Heart right ventricle (tissue), 16 donors: ENCODE measurements around the gene RNF138. TPM values are rescaled to one million over a fixed set of nuclear protein-coding genes. Genes with fewer than 3 reads are reported as not detected.

Source experiments
- ATAC-seq, 8 donors: fragments of 200-7000 bp; cut with Tn5 transposase; one replicate each; pipeline ENCODE4 v1.9.1; 2020; ENCODE audit warnings: mild to moderate bottlenecking in 8 of 8, moderate library complexity in 8 of 8, moderate number of reproducible peaks in 1 of 8
- DNase-seq, 2 donors: peaks; one replicate each; pipeline ENCODE4 v3.0.0-alpha.2; 2020
- H3K27ac ChIP-seq, 10 donors: fragments of 200-600 bp; sonication (generic) in 2 of 10; one replicate each; pipeline versions ENCODE4 v1.5.0 to v1.8.0; 2020 to 2022; ENCODE audit warnings: mild to moderate bottlenecking in 3 of 10
- H3K27me3 ChIP-seq, 7 donors: fragments of 200-600 bp; one replicate each; pipeline ENCODE4 v1.8.0; 2021 to 2022; ENCODE audit warnings: mild to moderate bottlenecking in 2 of 7
- H3K36me3 ChIP-seq, 9 donors: fragments of 200-600 bp; sonication (generic) in 1 of 9; one replicate each; pipeline versions ENCODE4 v1.5.0 to v1.8.0; 2020 to 2022; ENCODE audit warnings: mild to moderate bottlenecking in 2 of 9
- H3K4me1 ChIP-seq, 9 donors: fragments of 200-600 bp; sonication (generic) in 1 of 9; one replicate each; pipeline versions ENCODE4 v1.5.0 to v1.8.0; 2020 to 2022; ENCODE audit warnings: mild to moderate bottlenecking in 4 of 9
- H3K4me3 ChIP-seq, 10 donors: fragments of 200-600 bp; sonication (generic) in 2 of 10; one replicate each; pipeline versions ENCODE4 v1.5.0 to v1.8.0; 2020 to 2022; ENCODE audit warnings: mild to moderate bottlenecking in 7 of 10, moderate library complexity in 2 of 10
- H3K9me3 ChIP-seq, 11 donors: fragments of 200-600 bp in 10 of 11; sonication (generic) in 2 of 11; one replicate each; pipeline versions ENCODE4 v1.5.0 to v1.8.0; 2013 to 2022; ENCODE audit warnings: mild to moderate bottlenecking in 2 of 11, control low read depth in 1 of 11, moderate library complexity in 1 of 11
- WGBS, 2 donors: extraction: QIAGEN DNeasy Blood & Tissue Kit; methylation state at CpG; one replicate each; pipeline ENCODE4 v1.1.7; 2013; ENCODE audit warnings: inconsistent platforms in 1 of 2; 5-methylcytosine and 5-hydroxymethylcytosine counted together
- intact Hi-C, 10 donors: fragments of 100-400 bp; cut with DNase I; formaldehyde crosslinking; loops; one replicate each; pipeline versions ENCODE4 v1.11.1 to v1.14.2; 2022
- polyA plus RNA-seq, 2 donors: library from polyadenylated mRNA; stranded (reverse); fragments of 200-250 nt; gene quantifications; one replicate each; pipeline ENCODE4 v1.2.3, GENCODE V29; 2013
- total RNA-seq, 10 donors: library from RNA; stranded (reverse); fragmentation: NEBNext Ultra II Directional in 3 of 10; extraction: Animal tissue kit (Norgen Biotek cat#: 25700) in 3 of 10; gene quantifications; one replicate each; pipeline versions ENCODE4 v1.2.1 to v1.2.4, GENCODE V29; 2021 to 2023
- TF ChIP-seq, protein P1 (sequence below), 9 donors: fragments of 200-600 bp; sonication (generic) in 2 of 9; IDR thresholded peaks; one replicate each; pipeline versions ENCODE4 v1.5.0 to v1.8.0; 2021 to 2022; ENCODE audit warnings: antibody characterized with exemption in 9 of 9, mild to moderate bottlenecking in 5 of 9, moderate library complexity in 1 of 9
- donor health status: Arrhythmogenic right ventricular cardiomyopathy.
- donor health status: ischemic (EF 13 %, LVEDD 7.1; RV severe dilation, severe dysfunction).
- donor health status: healthy with polysubstance abuse.
- donor health status: DM: no; HTN: yes; CAD: no.
- donor health status: DM: no; HTN: no; CAD: no.
- donor health status: ischemic (EF 25% LVEDD 6.9; RV normal size, moderate dysfunction).
- donor health status: ischemic (EF 25% LVEDD 5.7; RV mildly dilated, moderate dysfunction).
- donor health status: healthy.
- donor health status: DM: yes; HTN: yes; CAD: no.
- donor health status: Ischemic cardiomyopathy.
- donor health status: ischemic (EF 35%, LVEDD 5.7; RV mildly dilated, moderate dysfunction).
- donor health status: nonischemic (EF 11% LVEDD 7.7; RV severe dilation, severe dysfunction).
- donor health status: DM: yes; HTN: yes; CAD: no.
- donor health status: PGD.
- donor health status: ischemic (EF 29% LVEDD 5.4; RV normal size, mild dysfunction).
- donor health status: nonischemic (EF 23%, LVEDD 6.1; RV moderate dilation, normal function).

The RNF138 gene
- total and polyA plus RNA-seq, 12 donors = 5.4 to 13.7 (median 10.3) TPM

DNA sequence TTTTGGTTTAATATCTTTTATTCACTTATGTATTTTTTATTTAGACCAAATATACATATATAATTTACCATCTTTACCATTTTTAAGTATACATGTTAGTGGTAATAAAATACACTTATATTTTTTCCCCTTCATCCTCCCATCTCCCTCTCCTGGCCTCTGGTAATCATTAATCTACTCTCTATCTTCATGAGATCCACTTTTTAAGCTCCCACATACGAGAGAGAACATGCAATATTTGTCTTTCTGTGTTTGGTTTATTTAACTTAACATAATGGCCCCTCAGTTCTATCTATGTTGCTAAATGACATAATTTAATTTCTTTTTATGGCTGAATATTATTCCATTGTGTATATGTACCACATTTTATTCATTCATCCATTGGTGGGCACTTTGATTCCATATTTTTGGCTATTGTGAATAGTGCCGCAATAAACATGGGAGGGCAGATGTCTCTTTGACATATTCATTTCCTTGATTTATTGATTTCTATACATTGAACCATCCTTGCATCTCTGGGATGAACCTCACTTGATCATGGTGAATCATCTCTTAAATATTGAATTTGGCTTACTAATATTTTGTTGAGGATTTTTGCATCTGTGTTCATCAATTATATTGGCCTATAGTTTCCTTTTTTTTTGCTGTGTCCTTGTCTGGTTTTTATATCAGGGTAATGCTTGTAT, 56.7 kb downstream of the RNF138 start:
- no peak for ATAC-seq
- Histone ChIP-seq H3K4me3 (no peak overlapping the region), H3K9me3 (peaks cover 0 to 9% (median 0%) of the 10 kb centered on the region in 11 donors), H3K36me3 (no peaks in the 10 kb centered on the region), H3K4me1 (no peaks in the 10 kb centered on the region), H3K27ac (no peak overlapping the region), H3K27me3 (no peaks in the 10 kb centered on the region)
- TF ChIP-seq, protein P1, sequence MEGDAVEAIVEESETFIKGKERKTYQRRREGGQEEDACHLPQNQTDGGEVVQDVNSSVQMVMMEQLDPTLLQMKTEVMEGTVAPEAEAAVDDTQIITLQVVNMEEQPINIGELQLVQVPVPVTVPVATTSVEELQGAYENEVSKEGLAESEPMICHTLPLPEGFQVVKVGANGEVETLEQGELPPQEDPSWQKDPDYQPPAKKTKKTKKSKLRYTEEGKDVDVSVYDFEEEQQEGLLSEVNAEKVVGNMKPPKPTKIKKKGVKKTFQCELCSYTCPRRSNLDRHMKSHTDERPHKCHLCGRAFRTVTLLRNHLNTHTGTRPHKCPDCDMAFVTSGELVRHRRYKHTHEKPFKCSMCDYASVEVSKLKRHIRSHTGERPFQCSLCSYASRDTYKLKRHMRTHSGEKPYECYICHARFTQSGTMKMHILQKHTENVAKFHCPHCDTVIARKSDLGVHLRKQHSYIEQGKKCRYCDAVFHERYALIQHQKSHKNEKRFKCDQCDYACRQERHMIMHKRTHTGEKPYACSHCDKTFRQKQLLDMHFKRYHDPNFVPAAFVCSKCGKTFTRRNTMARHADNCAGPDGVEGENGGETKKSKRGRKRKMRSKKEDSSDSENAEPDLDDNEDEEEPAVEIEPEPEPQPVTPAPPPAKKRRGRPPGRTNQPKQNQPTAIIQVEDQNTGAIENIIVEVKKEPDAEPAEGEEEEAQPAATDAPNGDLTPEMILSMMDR (IDR thresholded peaks at IDR 0.05) = no peak
- WGBS, 2 donors = 71 to 89% methylated on average over 2 of the region's 2 CpGs
- DNase-seq = no peak
- intact Hi-C loops = no loop called here

DNA sequence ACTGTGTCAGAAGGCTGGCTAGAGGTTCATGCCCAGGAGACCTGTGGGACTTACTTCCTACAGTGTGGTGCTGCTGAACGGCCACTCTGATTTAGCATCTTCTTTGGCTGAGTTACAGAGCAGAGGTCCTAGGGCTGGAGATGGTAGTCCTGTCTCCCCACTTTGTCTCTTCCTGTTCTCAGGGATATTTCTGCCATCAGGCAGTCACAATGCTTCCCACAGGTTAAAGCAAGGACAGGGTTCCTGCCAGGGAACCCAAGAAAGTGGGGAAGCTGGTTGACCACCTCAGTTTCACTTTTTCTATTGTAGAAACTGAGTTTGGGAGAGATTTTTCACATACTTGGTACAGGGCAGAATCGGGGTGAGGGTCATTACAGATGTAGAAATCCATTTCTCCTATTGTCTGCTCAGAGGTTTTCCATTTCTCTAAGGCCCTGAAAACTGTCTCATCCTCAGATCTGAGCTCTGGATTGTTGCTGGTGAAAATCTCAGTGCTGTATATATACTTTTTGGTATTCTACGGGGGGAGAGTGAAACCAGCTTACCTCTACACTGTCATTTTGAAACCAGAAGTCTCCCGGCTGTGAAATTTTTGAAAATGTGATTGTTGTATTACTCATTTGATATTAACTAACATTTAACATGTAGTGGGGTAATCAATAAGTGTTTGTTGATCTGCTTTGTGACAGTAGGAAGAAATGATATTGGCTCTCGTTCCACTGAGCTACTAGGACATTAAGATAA, 61.2 kb downstream of the RNF138 start:
- ATAC-seq = no peak
- H3K27me3 ChIP-seq = no peaks in the 10 kb centered on the region
- no peak for DNase-seq
- no peaks in the 10 kb centered on the region for H3K36me3 ChIP-seq
- no peak overlapping the region for H3K4me3 ChIP-seq
- peaks cover 0 to 3% (median 0%) of the 10 kb centered on the region in 9 donors for H3K4me1 ChIP-seq
- no peak overlapping the region for H3K27ac ChIP-seq
- intact Hi-C loops = loop anchor here in 3 of 10 donors (10.0 kb wide), 2 partner anchors 112 to 322 kb away; partner anchors contain the start of gene GAREM1 (in 1 of the 3)
- 87% methylated on average over 5 of the region's 5 CpGs for WGBS, 2 donors
- TF ChIP-seq, protein P1 (IDR thresholded peaks at IDR 0.05) = no peak
- peaks cover 0 to 9% (median 0%) of the 10 kb centered on the region in 11 donors for H3K9me3 ChIP-seq

DNA sequence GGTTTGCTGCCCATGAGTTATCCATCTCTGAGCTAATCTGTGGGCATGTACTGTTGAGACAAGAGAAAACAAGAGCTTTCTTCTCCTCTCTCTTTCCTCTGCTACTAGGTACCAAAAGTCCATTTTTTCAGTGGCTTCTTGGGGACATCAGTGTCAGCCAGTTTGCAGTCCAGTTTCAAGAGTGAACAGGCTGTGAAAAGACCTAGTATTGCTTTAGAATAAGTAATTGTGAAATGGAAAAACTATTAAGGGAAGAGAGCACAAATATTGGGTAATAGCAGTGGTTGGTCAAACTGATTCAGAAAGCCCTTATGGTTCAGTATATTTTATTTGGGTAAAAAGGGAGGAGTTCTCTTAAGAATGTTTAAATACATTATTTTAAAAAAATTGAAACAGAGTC, 65.2 kb downstream of the RNF138 start:
- intact Hi-C loops = loop anchor here (1.0 to 10.0 kb wide), 8 partner anchors 108 to 395 kb away; partner anchors contain the start of gene GAREM1 (in 6 of the 10)
- Histone ChIP-seq H3K36me3 (no peaks in the 10 kb centered on the region), H3K9me3 (no peaks in the 10 kb centered on the region), H3K27ac (no peak overlapping the region), H3K4me1 (peaks cover 0 to 12% (median 0%) of the 10 kb centered on the region in 9 donors), H3K4me3 (no peak overlapping the region), H3K27me3 (peaks cover 0 to 9% (median 0%) of the 10 kb centered on the region in 7 donors)
- DNase-seq = no peak
- ATAC-seq = no peak
- TF ChIP-seq, protein P1 (IDR thresholded peaks at IDR 0.05) = no peak

DNA sequence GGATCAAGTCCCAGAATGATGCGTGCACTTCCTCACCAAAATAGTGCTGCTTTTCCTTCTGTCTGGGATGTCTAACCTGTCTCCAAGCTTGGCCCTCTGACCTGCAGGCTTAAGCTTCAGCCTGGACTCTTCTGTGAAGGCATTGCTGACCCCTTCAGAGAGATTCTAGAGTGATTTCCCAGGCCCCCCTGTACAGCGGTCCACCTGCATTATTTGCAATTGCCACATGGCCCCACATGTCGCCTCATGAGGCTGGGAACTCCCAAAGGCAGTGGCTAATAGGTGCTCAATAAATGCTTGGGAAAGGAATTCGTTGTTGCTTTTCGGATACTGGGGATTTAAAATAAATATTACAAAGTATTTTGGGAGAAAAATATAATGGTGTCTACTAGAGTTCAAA, 65.9 kb downstream of the RNF138 start:
- 76 to 78% methylated on average over 5 of the region's 5 CpGs for WGBS, 2 donors
- intact Hi-C loops = loop anchor here (1.0 to 10.0 kb wide), 8 partner anchors 107 to 395 kb away; partner anchors contain the start of gene GAREM1 (in 6 of the 10)
- Histone ChIP-seq H3K4me1 (peaks cover 0 to 12% (median 0%) of the 10 kb centered on the region in 9 donors), H3K27me3 (peaks cover 0 to 9% (median 0%) of the 10 kb centered on the region in 7 donors), H3K36me3 (no peaks in the 10 kb centered on the region), H3K4me3 (no peak overlapping the region), H3K9me3 (no peaks in the 10 kb centered on the region), H3K27ac (no peak overlapping the region)
- TF ChIP-seq, protein P1 (IDR thresholded peaks at IDR 0.05) = no peak
- ATAC-seq (peak in 1 of 8 donors; percentile 16), DNase-seq (no peak)
